Stimulated activated CD8-positive, alpha-beta memory T cell treated with anti-CD3 and anti-CD28 coated beads, Interleukin-15, amount 100 ng/mL, for 24 hours (primary cell): ENCODE measurements around the gene APAF1.

Experiments used
- DNase-seq: peaks from one replicate; pipeline ENCODE4 v3.0.0-alpha.2; 2020; ENCODE audit warnings: low read depth

APAF1 gene

GRCh38 chr12:98757455-98757854, 112.4 kb downstream of the APAF1 start:
- no peak for DNase-seq

DNA sequence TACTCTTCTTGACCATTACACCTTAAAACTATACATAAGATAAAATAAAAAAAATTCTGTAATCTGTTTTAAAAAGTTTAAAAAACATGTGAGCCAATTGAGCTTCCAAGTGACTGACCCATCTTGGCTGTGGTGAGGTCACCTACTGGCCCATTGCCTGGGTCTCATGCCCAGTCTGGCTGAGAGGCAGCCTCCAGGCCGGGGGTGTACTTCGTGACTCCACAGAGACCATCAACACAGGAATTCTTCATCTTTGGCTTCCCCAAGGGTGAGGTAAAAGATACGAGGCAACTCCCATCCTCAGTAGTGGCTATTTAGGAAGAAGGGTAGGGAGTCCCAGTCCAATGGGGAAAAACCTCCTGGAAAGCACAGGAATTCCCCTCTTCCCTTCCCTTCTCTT, 113.2 kb downstream of the APAF1 start:
- DNase-seq = no peak

DNA sequence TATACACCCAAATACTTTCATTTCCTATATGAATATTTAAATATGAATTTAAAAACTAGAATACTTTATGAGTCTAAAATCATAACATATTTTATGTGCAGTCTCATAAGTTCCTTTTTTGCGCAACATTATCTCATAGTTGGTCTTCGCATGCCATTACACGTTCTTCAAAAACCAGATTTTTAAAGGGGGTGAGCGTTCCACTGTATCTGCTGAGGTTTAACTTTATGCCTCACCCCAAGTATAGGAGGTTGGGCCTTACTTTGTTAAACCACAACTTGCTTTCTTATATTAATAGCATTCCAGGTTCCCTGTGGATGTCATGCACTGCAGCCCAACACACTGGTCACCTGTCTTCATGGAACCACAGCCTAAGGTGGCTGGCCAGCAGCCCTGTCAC, 118.6 kb downstream of the APAF1 start:
- DNase-seq = no peak

- no peak for DNase-seq
These were observed 122.2 kb downstream of the APAF1 start for GRCh38 chr12:98767248-98767647.

DNA sequence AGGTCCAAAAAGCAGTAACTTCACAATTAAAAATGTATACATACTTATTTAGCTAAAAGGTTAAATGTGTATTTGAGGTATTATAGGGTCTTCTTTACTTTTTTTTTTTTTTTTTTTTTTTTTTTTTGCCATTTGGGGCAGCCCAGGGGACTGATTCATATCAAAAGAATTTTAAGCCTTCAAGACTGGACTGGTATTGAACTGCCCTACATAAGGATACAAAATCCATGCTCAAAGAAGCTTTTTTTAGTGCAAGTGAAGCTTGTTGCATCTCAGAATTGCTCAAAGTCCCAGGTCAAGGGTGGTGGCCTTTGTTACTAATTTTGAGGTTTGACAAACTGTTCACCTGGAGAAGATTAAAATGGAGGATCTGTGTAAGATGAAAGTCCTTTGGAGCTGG, 124.0 kb downstream of the APAF1 start:
- DNase-seq = no peak

- no peak for DNase-seq
These were observed 125.1 kb downstream of the APAF1 start for GRCh38 chr12:98770230-98770629.

- no peak for DNase-seq
These were observed 127.0 kb downstream of the APAF1 start for GRCh38 chr12:98771811-98772752.

- no peak for DNase-seq
These were observed 127.7 kb downstream of the APAF1 start for GRCh38 chr12:98772818-98773217.

DNA sequence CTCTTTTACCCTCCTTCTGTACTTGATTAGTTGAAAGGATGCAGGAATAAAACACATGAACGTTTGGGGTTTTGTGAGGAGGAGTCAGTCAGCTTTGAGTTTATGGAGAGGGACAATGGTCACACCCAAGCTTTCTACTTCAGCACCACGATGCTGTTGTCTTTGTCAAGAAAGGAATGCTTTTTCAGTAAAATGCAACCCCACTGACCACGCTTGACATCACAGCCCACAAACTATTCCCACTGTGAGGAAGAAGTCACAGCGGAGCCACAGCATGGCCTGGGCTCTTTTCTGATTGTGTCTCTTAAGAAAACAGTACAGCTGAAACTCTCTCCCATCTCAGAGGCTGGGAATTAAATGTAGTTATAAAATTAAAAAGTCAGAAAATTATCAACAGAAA, 135.2 kb downstream of the APAF1 start:
- DNase-seq = no peak

DNA sequence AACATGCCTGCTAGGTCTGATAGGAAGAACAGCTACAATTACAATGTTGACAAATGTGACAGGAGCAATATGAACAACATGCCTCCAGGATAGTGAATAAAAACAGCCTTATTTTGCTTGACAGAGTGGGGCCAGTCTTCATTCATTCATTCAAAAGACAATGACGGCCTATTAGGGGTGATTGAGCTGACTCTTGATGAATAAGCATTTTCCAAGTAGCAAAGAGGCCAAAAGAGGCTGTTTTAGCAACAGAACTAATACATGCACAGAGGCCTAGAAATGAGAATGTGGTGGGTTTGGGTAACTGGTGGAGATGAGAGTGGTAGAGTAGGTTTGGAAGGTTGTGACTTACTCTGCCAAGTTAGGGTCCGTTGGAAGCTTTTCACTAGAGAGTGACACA, 138.3 kb downstream of the APAF1 start:
- DNase-seq = no peak
